NCI-H510A treated with DMSO at 0.1 percent for 48 hours (cell line): ENCODE data around the gene DCLK2.

Source experiments
- DNase-seq: peaks from one replicate; lab custom pipeline; 2025; lab: John Stamatoyannopoulos, UW

DCLK2 gene

DNA sequence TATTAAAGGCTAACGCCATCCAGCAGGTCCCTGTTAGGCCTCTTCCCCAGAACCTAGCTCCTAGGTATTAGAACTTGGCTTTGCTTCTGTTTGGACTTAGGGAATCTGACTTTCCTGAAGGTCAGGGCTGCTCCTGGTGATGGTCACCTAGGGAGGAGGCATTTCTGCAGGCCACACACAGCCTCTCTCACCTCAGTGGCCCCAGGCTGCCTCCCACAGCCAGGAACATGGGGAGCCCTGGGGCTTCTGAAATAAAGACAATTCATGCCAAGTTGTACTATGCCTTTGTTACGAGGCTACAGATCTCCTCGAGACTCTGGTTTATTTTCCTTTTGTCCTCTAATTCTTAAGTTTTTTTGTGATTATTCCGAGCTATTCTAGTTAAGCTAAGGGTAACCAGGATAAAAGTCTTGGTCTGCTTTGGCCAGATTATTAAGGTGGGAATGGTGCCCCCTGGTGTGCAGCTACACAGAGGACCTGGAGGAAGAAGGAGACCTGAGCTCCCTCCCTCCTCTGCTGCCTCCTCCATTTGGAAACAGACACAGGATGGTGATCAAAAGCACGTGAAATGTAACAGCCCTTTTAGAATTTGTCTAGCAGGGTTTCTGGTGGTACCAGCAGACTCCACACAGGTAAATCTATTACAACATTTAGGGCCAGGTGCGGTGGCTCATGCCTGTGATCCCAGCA, 131.0 kb downstream of the DCLK2 start:
- peak; percentile 15 for DNase-seq

DNA sequence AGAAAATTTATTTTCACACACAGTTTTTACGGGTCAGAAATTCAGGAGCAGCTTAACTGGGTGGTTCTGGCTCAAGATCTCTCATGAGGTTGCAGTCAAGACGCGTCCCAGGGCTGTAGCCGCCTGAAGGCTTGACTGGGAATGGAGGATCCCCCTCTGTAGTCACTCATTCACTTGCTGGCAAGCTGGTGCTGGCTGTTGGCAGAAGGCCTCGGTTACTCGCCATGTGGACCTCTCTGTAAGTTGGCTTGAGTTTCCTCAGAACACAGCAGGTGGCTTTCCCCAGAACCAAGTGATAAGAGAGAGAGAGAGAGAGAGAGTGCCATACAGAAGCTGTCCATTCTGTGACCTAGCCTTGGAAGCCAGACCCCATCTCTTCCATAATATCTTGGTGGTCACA, 132.8 kb downstream of the DCLK2 start:
- no peak for DNase-seq

DNA sequence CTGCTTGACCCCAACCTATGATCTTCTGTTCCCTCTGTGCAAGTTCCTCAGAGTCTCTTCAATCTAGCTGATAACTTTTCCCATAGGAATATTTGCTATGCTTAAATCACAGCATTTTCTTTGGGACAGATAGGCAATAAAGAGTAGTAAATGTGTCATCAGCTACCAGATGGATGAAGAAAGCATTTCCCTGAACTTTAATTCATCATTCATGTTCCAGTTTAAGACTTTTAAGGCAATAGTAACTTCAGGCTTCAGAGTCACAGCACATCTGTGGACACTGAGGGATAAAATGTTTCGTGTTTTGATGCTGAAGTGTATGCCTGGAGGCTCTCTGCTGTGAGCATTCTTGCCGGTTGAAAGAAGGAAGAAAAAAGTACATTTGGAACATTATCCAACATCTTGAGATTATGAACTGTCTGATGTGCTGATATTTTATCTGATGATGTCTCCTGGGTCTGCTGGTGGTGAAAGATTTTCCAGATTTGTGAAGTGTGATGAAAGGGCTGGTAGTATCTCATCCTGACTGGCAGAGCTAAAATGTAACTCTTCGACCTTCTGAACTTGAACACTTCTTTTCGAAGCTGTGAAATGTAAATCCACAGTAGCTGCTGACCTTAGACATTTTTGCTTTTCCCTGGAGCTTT, 133.7 kb downstream of the DCLK2 start:
- DNase-seq = no peak

DNA sequence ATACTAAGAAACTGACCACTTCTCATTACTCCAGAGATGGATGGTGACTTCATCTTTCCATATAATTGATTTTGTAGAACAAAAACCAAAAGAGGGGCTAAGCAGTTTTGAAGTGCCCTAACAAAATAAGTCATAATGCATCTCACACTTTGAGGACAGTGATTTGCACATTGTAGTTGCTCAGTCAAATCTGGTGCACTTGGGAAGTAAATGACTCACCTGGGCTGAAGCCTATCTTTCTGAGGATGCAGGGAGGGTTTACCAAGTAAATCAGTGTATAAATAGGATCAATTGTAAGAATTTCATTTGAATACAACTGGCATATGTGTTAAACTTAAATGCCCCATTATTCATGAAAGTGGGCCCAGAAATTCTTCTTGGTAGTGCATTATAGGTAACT, 134.2 kb downstream of the DCLK2 start:
- no peak for DNase-seq

DNA sequence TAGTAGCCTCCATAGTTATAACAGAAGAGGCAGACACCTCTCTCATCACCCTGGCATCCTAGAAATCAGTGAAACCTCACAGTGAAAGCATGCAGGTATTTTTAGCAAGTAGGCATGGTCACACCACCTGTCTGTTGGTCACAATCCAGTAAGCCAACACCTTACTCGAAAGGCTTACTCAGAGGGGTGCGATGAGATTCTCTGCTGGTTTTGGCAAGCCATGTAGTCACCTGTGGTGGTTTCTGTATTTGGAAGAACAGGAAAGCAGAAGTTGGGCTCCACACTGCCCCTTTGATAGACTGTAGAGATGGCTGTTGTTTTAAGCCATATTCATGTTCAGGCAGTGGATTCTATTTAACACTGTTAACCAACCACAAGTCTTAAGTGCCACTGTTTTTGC, 134.7 kb downstream of the DCLK2 start:
- DNase-seq = no peak

DNA sequence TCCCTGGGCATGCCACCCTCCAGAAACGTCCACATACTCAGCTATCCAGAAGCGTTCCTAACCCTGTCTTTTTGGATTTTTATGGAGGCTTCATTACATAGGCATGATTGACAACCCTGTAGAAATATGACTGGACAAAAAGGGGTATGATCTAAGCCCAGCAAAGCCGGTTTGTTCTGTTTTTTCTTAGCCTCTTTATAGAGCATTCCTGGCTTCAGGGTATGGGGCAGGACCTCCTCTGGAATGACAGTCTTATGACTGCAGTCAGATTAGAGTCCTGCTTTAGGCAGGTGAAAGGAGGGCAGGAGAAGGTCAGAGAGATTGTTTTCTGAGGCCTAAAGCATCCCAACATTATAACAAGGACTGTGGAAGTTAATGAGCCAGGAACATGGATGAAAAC, 137.4 kb downstream of the DCLK2 start:
- DNase-seq = no peak

DNA sequence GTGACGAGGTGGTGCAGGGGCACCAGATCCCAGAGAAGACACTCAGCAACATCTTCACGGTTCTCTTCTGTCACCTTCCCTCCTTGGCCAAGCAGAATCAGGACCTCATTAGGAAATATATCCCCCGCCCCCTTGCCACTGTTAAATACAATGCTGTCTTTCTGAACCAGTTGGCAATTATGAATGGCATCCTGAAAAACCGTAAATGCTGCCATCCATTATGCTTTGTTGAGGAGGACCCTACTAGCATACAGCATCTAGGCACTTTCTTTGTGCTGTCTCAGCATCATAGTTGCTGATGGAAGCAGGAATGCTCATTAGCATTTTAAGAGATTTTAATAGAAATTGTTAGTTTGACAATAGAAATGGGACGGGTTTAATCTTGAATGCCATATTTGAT, 138.5 kb downstream of the DCLK2 start:
- DNase-seq = no peak

DNA sequence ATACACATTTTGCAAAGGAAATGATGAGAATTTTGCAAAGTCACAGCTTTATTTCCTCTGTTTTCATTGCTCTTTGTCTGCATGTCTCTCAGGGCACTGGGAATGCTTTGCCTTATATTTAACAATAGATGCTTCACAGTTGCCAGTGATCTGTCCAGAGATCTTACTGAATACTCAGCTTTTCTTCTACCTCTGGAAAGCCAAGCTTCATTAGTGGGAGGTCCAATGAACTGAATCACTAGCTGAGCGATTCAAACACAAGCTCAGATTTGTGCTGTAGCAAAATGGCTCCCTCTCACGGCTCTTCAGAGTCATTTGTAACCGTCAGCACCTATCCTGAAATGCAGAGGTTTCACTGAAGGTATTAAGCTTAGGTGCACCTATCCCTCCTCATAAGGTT, 138.9 kb downstream of the DCLK2 start:
- peak; percentile 41 for DNase-seq

DNA sequence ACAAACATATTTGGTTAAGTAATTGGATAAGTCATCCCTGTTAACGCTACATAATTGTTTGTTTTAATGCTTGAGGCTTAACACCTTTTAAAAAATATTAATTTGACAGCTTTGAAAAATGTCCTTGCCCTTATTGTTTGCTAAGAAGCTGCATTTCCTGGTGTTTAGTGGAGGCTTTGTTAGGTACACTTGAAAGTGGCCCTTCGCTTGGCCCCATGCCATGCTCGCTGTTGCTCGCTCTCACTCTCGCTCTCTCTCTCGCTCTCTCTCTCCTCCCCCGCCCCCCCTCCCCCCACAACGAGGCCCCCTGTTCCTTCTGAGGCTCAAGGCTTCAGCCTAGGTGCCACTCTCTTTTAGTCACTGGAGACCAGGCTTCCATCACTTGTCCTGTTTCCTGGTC, 139.6 kb downstream of the DCLK2 start:
- DNase-seq = peak; percentile 58

DNA sequence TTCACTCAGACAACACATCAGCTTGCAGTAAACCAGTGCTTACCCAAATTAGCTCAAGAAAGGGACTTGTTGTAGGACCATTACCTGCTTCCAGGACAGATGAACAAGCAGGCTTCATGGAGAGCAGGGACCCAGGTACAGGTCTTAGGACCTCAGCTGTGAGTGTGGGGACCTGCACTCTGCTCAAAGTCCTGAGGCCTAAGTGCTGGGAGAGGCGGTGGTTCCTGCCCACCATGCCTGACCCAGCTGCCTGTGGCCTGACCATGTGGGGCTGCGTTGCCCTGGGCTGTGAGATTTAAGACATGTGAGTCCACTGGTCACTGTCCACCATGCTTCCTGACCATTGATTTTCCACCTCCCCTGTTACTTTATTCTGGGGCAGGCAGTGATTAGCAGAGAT, 140.2 kb downstream of the DCLK2 start:
- no peak for DNase-seq

DNA sequence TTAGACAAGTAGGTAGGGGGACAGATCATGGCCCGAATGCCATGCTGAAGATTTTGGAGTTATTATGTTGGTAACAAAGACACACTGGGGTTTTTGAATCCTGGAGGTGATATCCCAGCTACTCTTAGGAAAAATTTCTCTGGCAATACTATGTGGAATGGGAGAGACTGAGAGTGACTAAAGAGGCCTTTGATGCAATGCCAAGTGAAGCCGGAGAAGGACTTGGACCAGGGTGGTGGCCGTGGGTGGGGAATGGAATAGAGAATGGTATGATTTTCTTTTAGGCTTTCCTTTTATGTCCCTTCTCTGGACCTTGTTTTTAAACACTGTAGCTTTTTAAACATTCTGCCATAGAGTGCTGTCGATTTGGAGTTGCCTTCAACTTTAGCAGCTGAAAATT, 141.6 kb downstream of the DCLK2 start:
- no peak for DNase-seq

DNA sequence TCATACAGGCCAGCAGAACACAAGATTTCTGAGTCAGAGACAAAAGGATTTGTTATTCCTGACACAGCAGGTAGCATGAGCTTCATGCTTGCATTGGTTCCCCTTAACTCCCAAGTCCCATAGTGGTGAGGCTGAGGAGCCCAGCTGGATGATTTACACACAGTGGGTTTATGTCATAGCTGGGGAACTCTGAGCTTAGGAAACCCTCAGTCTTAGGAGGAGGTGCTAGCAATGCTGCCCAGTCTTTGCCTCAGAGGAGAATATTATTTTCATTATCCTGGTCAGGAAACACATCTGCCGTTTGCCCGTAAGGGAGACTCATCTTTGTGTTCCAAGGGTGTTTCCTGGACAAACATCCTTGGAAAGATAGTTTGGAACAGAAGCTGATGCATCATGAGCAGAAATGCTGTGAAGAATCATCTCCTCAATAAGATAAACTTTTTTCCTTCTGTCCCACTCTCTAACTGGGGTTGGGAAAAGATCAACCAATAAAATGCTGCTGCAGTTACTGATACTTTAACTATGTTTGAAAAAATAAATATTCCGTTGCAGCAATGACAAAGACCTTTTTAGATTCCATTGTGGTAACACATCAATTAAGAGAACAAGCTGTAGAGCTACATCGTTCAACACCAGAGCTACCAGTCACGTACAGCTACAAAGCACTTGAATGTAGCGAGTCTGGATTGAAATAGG, 146.8 kb downstream of the DCLK2 start:
- no peak for DNase-seq

DNA sequence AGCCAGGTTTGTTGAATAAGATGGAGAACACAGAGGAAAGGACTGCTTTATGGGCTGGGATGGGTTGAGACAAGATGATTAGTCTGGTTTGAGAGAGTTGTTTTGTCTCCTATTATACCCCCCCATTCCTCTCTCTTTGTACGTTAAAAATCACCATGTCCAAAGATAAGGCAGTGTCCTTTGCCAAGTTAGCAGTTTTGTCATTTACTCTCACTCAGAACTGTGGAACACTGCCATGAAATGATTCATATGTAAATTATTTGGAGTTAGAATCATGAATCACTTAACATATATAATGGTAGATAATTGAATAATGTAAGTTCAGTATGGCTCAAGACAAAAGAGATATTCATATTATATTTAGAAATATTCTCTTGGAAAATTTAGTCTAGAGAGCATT, 151.3 kb downstream of the DCLK2 start:
- DNase-seq = no peak

DNA sequence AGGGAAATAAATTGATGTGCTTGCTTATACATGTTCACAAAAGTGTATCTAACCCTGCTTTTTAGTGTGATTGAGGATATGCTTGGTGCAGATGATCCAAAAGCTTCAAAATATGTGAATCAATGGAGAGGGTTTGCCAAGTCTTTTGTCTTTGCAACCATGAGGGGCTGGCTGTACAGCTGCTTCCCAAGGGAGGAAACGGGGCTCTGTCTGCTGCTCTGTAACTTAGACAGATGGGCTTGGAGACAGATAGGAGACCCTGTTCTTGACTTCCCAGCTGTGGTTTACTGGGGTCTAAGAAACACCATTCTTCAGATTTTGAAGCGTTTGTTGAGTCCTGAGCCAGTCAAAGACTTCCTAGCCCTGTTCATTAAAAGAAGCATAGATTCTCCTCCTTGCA, 152.3 kb downstream of the DCLK2 start:
- DNase-seq = no peak

DNA sequence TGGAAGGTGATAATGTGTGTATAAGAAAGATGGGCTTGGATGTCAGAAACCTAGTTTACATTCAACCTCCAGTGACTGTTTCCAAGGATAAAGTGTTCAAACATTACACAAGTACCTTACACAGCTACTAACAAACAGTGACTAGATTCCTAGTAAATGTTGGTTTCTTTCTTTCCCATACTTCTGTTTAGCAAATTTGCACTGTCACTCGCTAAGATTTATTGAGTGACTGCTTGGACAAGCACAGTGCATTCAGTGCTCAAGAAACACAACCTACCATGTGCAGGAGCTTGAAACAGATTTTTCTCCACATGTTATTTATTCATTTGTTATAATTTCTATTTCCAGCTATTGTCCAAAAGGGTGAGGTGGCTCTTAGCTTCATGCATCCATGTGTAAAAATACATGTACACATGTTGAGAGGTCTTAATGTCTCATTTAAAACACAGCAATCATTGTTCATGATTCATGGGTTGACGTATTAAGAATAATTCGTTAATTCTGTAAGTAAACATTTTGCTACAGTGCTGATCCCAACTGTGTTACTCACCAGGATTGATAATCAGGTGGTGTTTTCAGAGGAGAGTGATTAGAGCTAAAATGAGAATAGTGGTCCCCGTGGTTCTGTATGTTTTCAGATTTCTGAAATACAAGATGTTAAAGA, 153.0 kb downstream of the DCLK2 start:
- no peak for DNase-seq

DNA sequence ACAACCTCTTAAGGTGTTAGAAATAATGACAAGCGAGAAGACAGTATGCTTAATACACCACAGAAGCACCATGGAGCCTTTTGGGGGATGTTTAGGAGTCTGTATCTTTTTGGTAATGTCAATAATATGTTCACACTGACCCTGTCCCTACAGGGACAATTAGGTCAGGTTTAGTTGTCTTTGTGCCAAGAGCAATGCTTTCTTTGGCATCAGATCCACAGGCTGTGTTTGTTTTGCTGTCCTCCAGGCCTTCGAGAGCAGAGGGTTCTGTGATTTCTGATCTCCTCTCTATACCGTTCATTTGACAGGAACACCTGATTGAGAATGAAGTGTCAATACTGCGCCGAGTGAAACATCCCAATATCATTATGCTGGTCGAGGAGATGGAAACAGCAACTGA, 153.8 kb downstream of the DCLK2 start:
- peak; percentile 12 for DNase-seq

DNA sequence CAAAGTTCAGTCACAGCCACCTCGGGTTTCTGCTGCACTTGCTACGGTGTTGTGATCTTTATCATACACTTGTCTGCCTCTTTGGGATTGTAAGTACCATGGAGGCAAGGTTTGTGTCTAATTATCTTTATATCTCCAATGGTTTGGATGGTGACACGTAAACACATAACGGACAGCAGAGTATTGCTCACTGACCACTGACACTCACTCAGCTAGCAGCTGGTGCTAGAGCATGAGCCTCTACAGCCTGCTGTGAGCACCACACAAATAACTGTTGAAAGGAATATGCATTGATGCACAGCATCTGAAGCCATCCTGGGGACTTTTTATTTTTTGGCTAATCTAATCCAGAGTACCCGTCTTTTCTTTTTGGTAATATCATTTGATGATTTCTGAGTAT, 156.0 kb downstream of the DCLK2 start:
- no peak for DNase-seq

DNA sequence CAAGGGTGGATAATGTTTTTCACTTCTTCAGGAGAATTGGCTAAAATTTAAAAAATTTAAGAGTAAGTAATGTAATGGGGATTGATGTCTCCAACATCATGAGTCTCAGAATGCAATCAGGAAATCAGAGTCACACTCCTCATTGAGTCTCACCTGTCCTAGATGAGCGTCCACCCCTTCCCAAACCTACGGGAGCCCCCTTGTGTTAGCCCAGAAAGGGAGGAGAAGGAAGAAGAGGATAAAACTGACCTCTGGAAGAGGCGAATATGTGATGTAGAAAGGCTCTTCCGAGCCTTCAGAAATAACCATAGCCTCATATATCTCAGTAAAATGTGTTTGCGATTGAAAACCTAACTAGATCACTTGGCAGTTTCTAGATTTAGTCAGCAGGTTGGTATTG, 157.1 kb downstream of the DCLK2 start:
- DNase-seq = no peak

DNA sequence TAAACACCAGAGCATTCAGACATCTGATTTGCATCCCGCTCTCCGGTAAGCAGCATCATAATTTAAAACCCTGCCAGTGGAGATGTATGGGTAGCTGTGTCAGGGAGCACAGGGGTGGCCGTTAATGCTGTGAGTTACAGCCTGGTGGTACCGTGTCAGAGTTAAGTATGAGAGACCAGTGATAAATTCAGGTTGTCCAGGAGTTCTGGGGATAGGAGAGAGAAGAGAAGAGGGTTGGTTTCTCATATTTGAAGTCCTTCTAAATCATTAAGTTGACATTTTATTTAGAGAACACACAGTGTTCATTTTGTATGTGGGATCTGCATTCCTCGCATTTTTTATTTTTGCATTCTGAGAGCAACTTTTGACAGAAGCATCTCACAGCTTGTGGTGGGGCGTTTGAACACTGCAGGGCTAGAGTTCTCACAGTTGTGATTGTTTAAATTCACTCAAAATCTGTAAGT, 157.6 kb downstream of the DCLK2 start:
- no peak for DNase-seq

DNA sequence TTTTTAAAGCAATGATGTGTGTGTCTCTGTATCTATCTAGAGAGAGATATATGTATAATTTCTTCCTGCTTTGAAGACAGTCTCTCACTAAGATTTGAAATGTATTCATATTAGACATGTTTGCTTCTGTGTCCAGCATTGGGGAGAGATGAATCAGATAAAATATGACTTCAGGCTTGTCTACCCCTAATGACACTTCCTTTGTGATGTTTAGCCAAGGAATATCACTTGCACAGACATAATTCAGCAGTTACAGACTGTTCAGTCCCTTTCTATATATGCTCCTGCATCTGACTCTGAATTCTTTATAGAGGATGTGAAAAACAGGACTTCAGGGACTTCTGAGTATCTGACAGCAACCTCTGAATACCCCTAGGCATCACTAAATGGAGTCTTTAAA, 158.4 kb downstream of the DCLK2 start:
- DNase-seq = no peak

DNA sequence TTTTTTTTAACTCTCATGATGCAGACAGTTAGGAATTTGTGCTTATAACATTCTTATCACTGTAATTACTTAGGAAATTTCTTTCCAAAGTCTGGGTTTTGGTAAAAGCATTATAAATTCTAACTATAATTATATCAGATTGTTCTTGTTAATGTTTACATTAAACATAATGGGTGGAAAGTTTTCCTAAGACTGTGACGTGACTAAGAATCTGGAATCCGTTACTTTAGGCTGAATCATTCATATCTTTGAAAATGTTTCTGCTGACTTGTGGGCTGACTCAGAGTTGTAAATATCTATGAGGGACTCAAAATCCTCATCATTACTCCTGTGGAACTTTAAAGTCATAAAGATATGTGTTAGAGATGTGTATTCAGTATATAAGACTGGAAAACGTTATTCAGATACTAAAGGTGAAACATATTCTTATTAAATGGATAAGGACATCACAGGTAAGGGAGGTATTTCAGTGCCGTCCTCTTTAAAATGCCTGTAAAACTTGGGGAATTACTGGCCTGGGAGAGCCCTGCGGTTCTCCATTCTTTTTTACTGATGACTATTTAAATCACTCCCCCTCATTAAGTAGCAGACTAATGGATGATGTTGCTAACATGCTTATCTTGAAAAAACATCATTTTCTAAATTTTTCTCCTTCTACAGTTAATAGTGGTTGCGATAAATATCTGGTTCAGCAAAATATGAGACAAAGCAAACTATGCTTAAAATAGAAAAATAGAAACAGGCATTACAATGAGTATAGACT, 159.0 kb downstream of the DCLK2 start:
- no peak for DNase-seq

DNA sequence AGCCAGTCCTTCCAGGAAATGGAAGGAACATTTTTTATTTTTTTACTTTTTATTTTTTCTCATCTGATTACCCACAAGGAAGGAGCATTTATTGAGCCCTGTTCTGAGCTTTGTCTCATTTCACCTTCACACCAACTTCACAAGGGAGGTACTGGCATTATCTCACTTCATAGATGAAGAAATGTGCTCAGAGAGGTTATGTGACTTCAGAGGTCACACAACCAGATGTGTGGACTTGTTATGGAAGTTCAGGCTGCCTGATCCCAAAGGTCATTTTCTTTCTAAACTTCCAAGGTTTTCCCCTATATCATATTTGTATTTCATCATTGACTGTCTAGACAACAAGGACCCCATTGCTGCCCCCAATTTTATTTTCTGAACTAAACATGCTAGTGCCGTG, 160.3 kb downstream of the DCLK2 start:
- DNase-seq = no peak
